Erythroblast (primary cell): ENCODE measurements around the gene WDR91.
"Not testable (repeated sequence)": the region's sequence is repeated elsewhere in the genome, so short reads cannot be mapped to it uniquely, and the experiment has no call there.

Experiments used
- DNase-seq, 2 experiments: peaks; one replicate each; lab custom pipeline; 2025; lab: John Stamatoyannopoulos, UW
- GATA1 ChIP-seq: IDR thresholded peaks from 2 replicates; pipeline ENCODE4 v1.6.1; 2011; ENCODE audit warnings: low read depth, mild to moderate bottlenecking, control low read depth, low read length, moderate library complexity
- POLR2A ChIP-seq: IDR thresholded peaks from 2 replicates; pipeline ENCODE4 v1.6.1; 2011; ENCODE audit warnings: mild to moderate bottlenecking, low read length

The WDR91 gene

GRCh38 chr7:135215180-135215579 is 3.9 kb upstream of the WDR91 start:
- no peak for DNase-seq
- TF ChIP-seq GATA1 (no peak), POLR2A (no peak)

DNA sequence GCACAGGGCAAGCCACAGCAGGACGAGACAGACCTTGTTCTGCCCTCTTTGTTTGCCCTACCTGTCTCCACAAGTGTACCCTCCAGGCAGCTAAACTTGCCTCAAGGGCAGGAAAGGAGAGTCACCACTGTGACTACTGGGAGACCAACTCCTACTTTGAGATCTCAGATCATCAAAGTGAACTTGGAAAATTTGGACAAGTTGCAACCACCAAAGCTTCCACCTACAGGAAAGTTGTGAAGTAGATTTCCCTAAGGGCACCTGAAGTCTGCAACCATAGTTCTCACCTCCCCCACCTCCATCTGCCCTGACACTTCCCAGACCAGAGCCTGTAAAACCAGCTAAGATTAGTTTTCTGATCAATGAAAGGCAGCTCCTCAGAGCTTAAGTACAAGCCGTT is 2.5 kb upstream of the WDR91 start:
- no peak for DNase-seq
- TF ChIP-seq POLR2A (no peak), GATA1 (no peak)

DNA sequence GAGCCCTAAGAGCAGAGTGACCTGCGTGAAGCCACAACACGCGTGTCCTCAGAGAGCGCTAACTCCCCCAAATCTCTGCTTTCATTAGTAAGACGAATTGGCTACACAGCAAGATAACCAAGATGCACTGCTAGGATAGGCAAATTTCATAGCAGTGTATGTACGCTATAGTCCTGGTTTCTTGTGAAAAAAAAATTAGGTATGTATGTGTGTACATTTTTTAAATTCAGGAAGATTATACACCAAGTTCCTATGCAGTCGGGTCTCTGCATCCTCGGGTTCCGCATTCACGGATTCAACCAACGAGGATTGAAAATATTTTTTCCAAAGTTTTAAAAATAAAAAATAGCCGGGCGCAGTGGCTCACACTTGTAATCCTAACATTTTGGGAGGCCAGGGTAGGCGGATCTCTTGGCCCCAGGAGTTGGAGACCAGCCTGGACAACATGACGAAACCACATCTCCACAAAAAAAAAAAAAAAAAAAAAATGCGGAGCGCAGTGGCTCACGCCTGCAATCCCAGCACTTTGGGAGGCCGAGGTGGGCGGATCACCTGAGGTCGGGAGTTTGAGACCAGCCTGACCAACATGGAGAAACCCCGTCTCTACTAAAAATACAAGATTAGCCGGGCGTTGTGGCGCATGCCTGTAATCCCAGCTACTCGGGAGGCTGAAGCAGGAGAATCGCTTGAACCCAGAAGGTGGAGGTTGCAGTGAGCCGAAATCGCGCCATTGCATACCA is 790 bp upstream of the WDR91 start:
- not testable (repeated sequence) for DNase-seq

GRCh38 chr7:135210888-135211178 is 493 bp downstream of the WDR91 start:
- peak; percentile 61 to 74 for DNase-seq
- TF ChIP-seq POLR2A (no peak), GATA1 (no peak)

GRCh38 chr7:135209225-135209834 is 2.0 kb downstream of the WDR91 start:
- no peak for DNase-seq
- TF ChIP-seq GATA1, result no peak
- no peak for TF ChIP-seq POLR2A

GRCh38 chr7:135208102-135208793 is 3.1 kb downstream of the WDR91 start:
- DNase-seq, result peak; percentile 14 to 25
- TF ChIP-seq POLR2A, result no peak
- no peak for TF ChIP-seq GATA1

DNA sequence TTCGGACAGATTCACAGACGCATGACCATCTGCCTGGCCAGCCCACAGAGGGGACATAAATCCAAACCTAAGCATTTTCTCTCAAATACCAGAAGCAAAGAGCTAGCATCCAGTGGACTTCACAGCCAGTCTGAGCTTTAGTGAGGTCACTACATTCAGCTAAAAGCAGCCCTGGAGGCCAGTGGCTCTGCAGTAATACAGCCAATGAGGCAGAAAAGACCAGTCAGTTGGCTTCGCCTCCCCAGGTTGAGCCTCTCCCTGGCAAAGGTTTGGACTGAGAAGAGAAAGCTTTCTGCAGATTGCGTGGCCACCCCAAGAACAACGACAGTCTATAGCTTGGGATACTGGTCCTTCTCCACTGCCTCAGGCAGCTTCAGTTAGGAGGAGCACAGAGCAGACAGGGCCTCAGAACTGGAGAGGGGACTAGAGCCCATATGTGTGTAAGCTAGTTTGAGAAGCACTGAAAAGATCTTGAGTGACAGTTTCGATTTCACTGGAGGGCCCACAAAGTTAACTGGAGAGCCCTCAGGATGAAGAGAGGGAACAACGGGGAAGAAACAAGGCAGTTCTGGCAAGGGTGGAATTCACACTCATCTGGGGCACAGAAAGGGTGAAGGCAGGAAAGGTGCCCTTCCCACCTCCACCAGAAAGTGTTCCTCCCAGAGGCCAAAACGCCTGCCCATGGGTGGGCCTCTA is 3.8 kb downstream of the WDR91 start:
- TF ChIP-seq POLR2A (no peak), GATA1 (no peak)
- DNase-seq, result peak; percentile 44 to 45

DNA sequence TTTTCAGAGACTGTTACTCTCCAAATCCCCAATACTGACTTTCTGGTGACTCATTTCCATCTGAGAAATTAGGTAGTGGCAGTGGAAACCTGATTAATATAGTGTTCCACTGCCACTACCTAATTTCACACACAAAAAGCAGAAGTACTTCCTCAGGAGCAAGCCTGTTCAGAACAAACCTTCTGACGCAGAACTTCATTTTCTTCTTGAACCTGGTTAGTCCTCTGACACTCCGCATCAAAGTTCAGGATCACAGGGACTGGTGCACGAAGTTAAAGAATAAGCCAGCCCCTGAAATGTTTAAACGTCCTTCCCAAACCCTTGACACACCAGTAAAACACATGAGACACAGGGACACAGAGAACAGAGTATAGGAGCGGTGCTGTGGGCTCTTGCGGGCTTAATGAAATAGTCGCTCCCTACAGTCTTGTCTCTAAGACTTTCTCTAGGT is 4.4 kb downstream of the WDR91 start:
- no peak for TF ChIP-seq POLR2A
- no peak for TF ChIP-seq GATA1
- no peak for DNase-seq

GRCh38 chr7:135205850-135206249 is 5.5 kb downstream of the WDR91 start:
- no peak for DNase-seq
- TF ChIP-seq POLR2A (no peak), GATA1 (no peak)

DNA sequence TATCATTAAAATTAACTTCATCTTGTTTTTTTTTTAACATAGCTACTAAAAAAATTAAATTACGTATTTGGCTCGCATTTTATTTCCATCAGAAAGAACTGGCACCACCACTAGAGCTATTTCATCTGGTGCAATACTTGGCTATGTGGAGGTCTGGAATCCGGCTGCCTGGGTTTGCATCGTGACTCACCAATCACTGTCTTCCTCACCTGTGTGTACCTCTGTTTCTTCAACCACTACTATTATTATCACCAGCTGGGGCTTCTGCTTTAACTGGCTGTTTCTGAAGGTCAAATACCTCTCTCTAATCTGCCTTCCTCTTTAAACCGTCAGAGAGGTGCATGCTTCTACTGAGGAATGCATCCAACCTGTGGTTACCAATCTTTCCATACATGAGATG is 6.5 kb downstream of the WDR91 start:
- TF ChIP-seq POLR2A (no peak), GATA1 (no peak)
- no peak for DNase-seq

GRCh38 chr7:135204341-135204749 is 7.0 kb downstream of the WDR91 start:
- TF ChIP-seq GATA1 (no peak), POLR2A (no peak)
- no peak for DNase-seq

DNA sequence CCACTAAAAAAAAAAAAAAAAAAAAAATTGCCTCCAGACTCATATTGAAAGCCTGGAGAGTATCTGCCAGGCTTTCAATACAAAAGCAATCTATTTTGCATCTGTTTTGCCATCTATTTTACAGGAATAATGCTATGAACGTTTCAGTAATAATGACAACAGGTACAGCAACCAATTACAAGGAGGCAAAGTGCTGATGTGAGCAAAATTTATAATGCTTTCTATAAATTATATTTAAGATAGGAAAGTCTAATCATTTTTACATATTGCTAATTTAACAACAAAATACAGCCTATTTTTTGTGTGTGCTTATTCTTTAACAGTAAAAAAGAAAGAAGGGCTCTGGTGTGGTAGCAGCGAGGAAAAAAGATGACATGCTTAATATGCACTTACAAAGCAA is 10.0 kb downstream of the WDR91 start:
- no peak for TF ChIP-seq GATA1
- no peak for TF ChIP-seq POLR2A
- DNase-seq, result no peak

- TF ChIP-seq GATA1, result no peak
- TF ChIP-seq POLR2A, result no peak
- no peak for DNase-seq
Measured at GRCh38 chr7:135200821-135201331, 10.4 kb downstream of the WDR91 start.

- TF ChIP-seq POLR2A, result no peak
- no peak for TF ChIP-seq GATA1
- no peak for DNase-seq
Measured at GRCh38 chr7:135199439-135199838, 11.9 kb downstream of the WDR91 start.
